H9 (cell line): ENCODE measurements around the gene PREB. TPM values are rescaled to one million over a fixed set of nuclear protein-coding genes. Genes with fewer than 3 reads are reported as not detected.
"Not testable (repeated sequence)": the region's sequence is repeated elsewhere in the genome, so short reads cannot be mapped to it uniquely, and the experiment has no call there.

Experiments
- DNase-seq: peaks from one replicate; pipeline ENCODE4 v3.0.0-alpha.2; 2017
- H2AFZ ChIP-seq: one replicate; pipeline ENCODE4 v1.6.1; 2013; ENCODE audit warnings: mild to moderate bottlenecking, low read length, control low read depth, moderate library complexity
- H2AK5ac ChIP-seq: 2 replicates; pipeline ENCODE4 v1.6.1; 2013; ENCODE audit warnings: low read length, control low read depth, mixed read lengths; ENCODE audit not compliant: insufficient read length
- H2BK120ac ChIP-seq: one replicate; pipeline ENCODE4 v1.6.1; 2013; ENCODE audit warnings: low read depth, mild to moderate bottlenecking, low read length, control low read depth, inconsistent platforms; ENCODE audit not compliant: poor library complexity, severe bottlenecking
- H2BK12ac ChIP-seq: 2 replicates; pipeline ENCODE4 v1.6.1; 2013; ENCODE audit warnings: low read length, control low read depth, mixed read lengths, low read depth; ENCODE audit not compliant: insufficient read length
- H2BK15ac ChIP-seq: 2 replicates; pipeline ENCODE4 v1.6.1; 2013; ENCODE audit warnings: low read depth, low read length, control low read depth
- H2BK20ac ChIP-seq: one replicate; pipeline ENCODE4 v1.6.1; 2013; ENCODE audit warnings: low read depth, mild to moderate bottlenecking, low read length, control low read depth, inconsistent platforms; ENCODE audit not compliant: poor library complexity, severe bottlenecking
- H2BK5ac ChIP-seq: 2 replicates; pipeline ENCODE4 v1.6.1; 2013; ENCODE audit warnings: low read length, control low read depth, mixed read lengths; ENCODE audit not compliant: insufficient read length
- H3K14ac ChIP-seq: 2 replicates; pipeline ENCODE4 v1.6.1; 2013; ENCODE audit warnings: low read length, control low read depth; ENCODE audit not compliant: insufficient read depth
- H3K18ac ChIP-seq: 2 replicates; pipeline ENCODE4 v1.6.1; 2013; ENCODE audit warnings: low read depth, mild to moderate bottlenecking, mixed read lengths, low read length, control low read depth; ENCODE audit not compliant: insufficient read length
- H3K23ac ChIP-seq: 2 replicates; pipeline ENCODE4 v1.6.1; 2013; ENCODE audit warnings: low read length, control low read depth, mixed read lengths, low read depth; ENCODE audit not compliant: insufficient read length
- H3K23me2 ChIP-seq: 2 replicates; pipeline ENCODE4 v1.6.1; 2013; ENCODE audit warnings: low read depth, mild to moderate bottlenecking, mixed read lengths, low read length, control low read depth; ENCODE audit not compliant: insufficient read length, poor library complexity, severe bottlenecking
- H3K27ac ChIP-seq: 2 replicates; pipeline ENCODE4 v1.5.1; 2013; ENCODE audit warnings: low read length, control low read depth, mixed read lengths, low read depth; ENCODE audit not compliant: insufficient read length
- H3K27me3 ChIP-seq: 2 replicates; pipeline ENCODE4 v1.6.1; 2013; ENCODE audit warnings: low read length, control low read depth, inconsistent platforms; ENCODE audit not compliant: insufficient read depth
- H3K4ac ChIP-seq: 2 replicates; pipeline ENCODE4 v1.6.1; 2013; ENCODE audit warnings: low read depth, mild to moderate bottlenecking, control low read depth, inconsistent platforms, low read length, moderate library complexity
- H3K4me1 ChIP-seq: 2 replicates; pipeline ENCODE4 v1.6.1; 2013; ENCODE audit warnings: low read length, control low read depth, inconsistent platforms; ENCODE audit not compliant: insufficient read depth
- H3K4me2 ChIP-seq: 2 replicates; pipeline ENCODE4 v1.6.1; 2013; ENCODE audit warnings: low read length, control low read depth, mixed read lengths; ENCODE audit not compliant: insufficient read length, insufficient read depth
- H3K56ac ChIP-seq: 2 replicates; pipeline ENCODE4 v1.6.1; 2013; ENCODE audit warnings: low read depth, mild to moderate bottlenecking, mixed read lengths, low read length, control low read depth; ENCODE audit not compliant: insufficient read length
- H3K79me1 ChIP-seq: 2 replicates; pipeline ENCODE4 v1.6.1; 2013; ENCODE audit warnings: low read depth, mild to moderate bottlenecking, moderate library complexity, low read length, control low read depth, inconsistent platforms; ENCODE audit not compliant: insufficient read depth, poor library complexity, severe bottlenecking
- H3K79me2 ChIP-seq: 2 replicates; pipeline ENCODE4 v1.6.1; 2013; ENCODE audit warnings: low read length, control low read depth, inconsistent platforms; ENCODE audit not compliant: insufficient read depth
- H3K9ac ChIP-seq: 2 replicates; pipeline ENCODE4 v1.6.1; 2013; ENCODE audit warnings: low read length, control low read depth, mixed read lengths; ENCODE audit not compliant: insufficient read length; ENCODE audit errors: extremely low read depth
- H3K9me3 ChIP-seq: one replicate; pipeline ENCODE4 v1.6.1; 2013; ENCODE audit warnings: low read depth, low read length, inconsistent platforms; ENCODE audit not compliant: control insufficient read depth
- H3T11ph ChIP-seq: one replicate; pipeline ENCODE4 v1.6.1; 2013; ENCODE audit warnings: mild to moderate bottlenecking, low read length, control low read depth, inconsistent platforms
- H4K20me1 ChIP-seq: one replicate; pipeline ENCODE4 v1.6.1; 2013; ENCODE audit not compliant: control insufficient read depth, insufficient read length, insufficient read depth
- H4K5ac ChIP-seq: 2 replicates; pipeline ENCODE4 v1.6.1; 2013; ENCODE audit warnings: low read depth, mild to moderate bottlenecking, mixed read lengths, low read length, control low read depth; ENCODE audit not compliant: insufficient read length
- H4K8ac ChIP-seq: replicated peaks from 2 replicates; pipeline ENCODE4 v1.6.1; 2013; ENCODE audit warnings: low read length, control low read depth, mixed read lengths, low read depth; ENCODE audit not compliant: insufficient read length
- H4K91ac ChIP-seq: 2 replicates; pipeline ENCODE4 v1.6.1; 2013; ENCODE audit warnings: low read depth, mild to moderate bottlenecking, moderate library complexity, mixed read lengths, low read length, control low read depth; ENCODE audit not compliant: insufficient read length
- H3K27ac Mint-ChIP-seq, 3 experiments: 2 replicates in 2 of 3; 3 replicates in 1 of 3; pipeline ENCODE4 v1.8.0; 2020 to 2021; ENCODE audit warnings: mixed read lengths in 3 of 3, mild to moderate bottlenecking in 1 of 3, moderate library complexity in 1 of 3
- H3K27me3 Mint-ChIP-seq: 2 replicates; pipeline ENCODE4 v1.8.0; 2021; ENCODE audit warnings: low read depth, mild to moderate bottlenecking, moderate library complexity, mixed read lengths
- H3K36me3 Mint-ChIP-seq, 3 experiments: 2 replicates in 2 of 3; 3 replicates in 1 of 3; pipeline ENCODE4 v1.8.0; 2020 to 2021; ENCODE audit warnings: low read depth in 3 of 3, mixed read lengths in 3 of 3; ENCODE audit not compliant: insufficient read depth in 1 of 3
- H3K4me1 Mint-ChIP-seq, 2 experiments: 2 replicates each; pipeline ENCODE4 v1.8.0; 2020; ENCODE audit warnings: mixed read lengths in 2 of 2
- H3K4me3 Mint-ChIP-seq, 2 experiments: 2 replicates in 1 of 2; 3 replicates in 1 of 2; pipeline ENCODE4 v1.8.0; 2020 to 2021; ENCODE audit warnings: mild to moderate bottlenecking in 2 of 2, mixed read lengths in 2 of 2, moderate library complexity in 1 of 2
- H3K9me3 Mint-ChIP-seq, 2 experiments: 2 replicates in 1 of 2; 3 replicates in 1 of 2; pipeline ENCODE4 v1.8.0; 2020; ENCODE audit warnings: mild to moderate bottlenecking in 2 of 2, mixed read lengths in 2 of 2, moderate library complexity in 1 of 2
- WGBS: extraction: QIAGEN DNeasy Blood & Tissue Kit; methylation state at CpG from one replicate; pipeline ENCODE4 v1.1.7; 2013; ENCODE audit warnings: missing lambda C conversion rate, low lambda C conversion rate, mixed read lengths; ENCODE audit not compliant: insufficient read length; ENCODE audit errors: extremely low coverage; 5-methylcytosine and 5-hydroxymethylcytosine counted together
- total RNA-seq: library from RNA; stranded (reverse); gene quantifications from 2 replicates; pipeline ENCODE4 v1.2.1, GENCODE V29; 2021

Gene PREB
- total RNA-seq, 1 experiment from 2014 or later = 43.6 TPM

- H3K27ac Mint-ChIP-seq = peak overlapping the region in 1 of 3 experiments; percentile 18; a peak in 2 of 7 replicates
Observed at GRCh38 chr2:27110603-27111352, 23.7 kb downstream of the PREB start.

More at GRCh38 chr2:27110603-27111352, 23.7 kb downstream of the PREB start:
- H3K9me3 Mint-ChIP-seq, H4K91ac ChIP-seq, H3K4me3 Mint-ChIP-seq, H4K5ac ChIP-seq, H2BK12ac ChIP-seq, H3K4me2 ChIP-seq, H3K23ac ChIP-seq, H3K79me1 ChIP-seq, H3K27me3 ChIP-seq, H3T11ph ChIP-seq, H3K9me3 ChIP-seq, H3K18ac ChIP-seq, H3K4ac ChIP-seq, H3K36me3 Mint-ChIP-seq, H2BK5ac ChIP-seq, H3K79me2 ChIP-seq, H3K4me1 ChIP-seq, DNase-seq, H4K20me1 ChIP-seq, H3K27ac ChIP-seq, H3K23me2 ChIP-seq, H3K9ac ChIP-seq, H2BK20ac ChIP-seq, H3K56ac ChIP-seq, H2BK120ac ChIP-seq, H2AK5ac ChIP-seq, H2AFZ ChIP-seq, H4K8ac ChIP-seq, H2BK15ac ChIP-seq, H3K4me1 Mint-ChIP-seq, H3K27me3 Mint-ChIP-seq, H3K14ac ChIP-seq: not testable (repeated sequence)
- no CpG with 5 or more reads among the region's 24 CpGs for WGBS
